ENCODE results near the gene CCL13.

The CCL13 gene

DNA sequence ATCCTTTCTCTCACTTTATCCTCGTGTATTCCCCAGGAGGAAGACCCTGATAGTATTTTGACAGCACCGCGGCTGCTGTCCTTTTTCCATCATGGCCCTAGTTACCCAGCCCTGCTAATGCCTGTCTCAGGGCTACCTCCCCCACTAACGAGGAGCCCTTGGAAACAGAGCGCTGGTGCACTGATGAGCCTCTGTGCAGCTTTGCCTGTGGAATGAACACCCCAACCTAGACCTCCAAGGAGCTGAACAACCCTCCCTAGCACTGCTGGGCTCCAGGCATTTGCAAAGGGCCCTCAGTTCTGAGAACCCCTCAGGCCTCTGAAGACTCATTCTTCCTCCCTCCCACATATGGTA lies 30.0 kb downstream of the CCL13 start:
- DNase-seq (peak; percentile 17), ATAC-seq (no peak)

GRCh38 chr17:34386697-34387550 lies 30.6 kb downstream of the CCL13 start:
- ATAC-seq = no peak

DNA sequence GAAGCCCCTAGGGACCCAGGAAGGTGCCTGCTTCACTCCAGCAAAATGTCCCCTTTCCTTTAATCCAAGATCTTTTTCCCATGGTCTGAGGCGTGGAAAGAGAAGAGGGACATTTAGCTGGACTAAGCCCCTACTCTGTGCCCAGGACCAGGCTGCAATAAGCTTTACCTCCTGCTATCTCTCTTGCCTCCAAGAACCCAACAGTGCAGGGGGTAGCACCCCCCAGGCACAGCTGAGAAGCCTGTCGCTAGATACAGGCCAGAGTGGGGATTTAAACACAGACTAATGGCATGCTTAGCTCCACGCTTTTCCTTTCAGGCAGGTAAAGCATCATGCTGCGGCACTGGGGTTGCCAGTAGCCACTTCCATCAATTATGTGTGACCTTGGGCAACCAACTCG lies 31.3 kb downstream of the CCL13 start:
- no peak for DNase-seq
- no peak for ATAC-seq

More at GRCh38 chr17:34386697-34387550, 30.6 kb downstream of the CCL13 start:
- DNase-seq = peak; percentile 11

GRCh38 chr17:34389126-34389750 lies 33.0 kb downstream of the CCL13 start:
- ATAC-seq = peak; percentile 50

GRCh38 chr17:34390649-34391048 lies 34.4 kb downstream of the CCL13 start:
- ATAC-seq (no peak), DNase-seq (no peak)

More at GRCh38 chr17:34389126-34389750, 33.0 kb downstream of the CCL13 start:
- DNase-seq = no peak

GRCh38 chr17:34391241-34391640 lies 35.0 kb downstream of the CCL13 start:
- ATAC-seq (no peak), DNase-seq (no peak)

DNA sequence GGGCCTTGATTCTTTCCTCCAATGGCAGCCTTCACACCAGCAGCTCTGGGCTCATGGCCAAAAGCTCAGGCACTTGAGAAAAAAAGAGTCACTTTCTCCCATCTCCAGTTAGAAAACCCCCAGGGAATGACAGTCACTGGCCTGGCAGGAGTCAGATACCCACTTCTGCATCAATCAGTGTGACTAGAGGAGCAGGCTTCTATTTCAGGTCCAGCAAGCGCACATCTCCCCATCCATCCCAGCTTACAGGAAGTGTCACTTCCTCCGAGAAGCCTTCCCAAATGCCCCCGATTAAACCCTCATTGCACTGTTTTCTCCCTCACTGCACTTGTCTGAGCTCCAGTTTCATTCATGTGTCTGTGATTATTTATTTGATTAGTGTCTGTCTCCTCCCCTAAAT lies 37.1 kb downstream of the CCL13 start:
- no peak for ATAC-seq
- DNase-seq = no peak

DNA sequence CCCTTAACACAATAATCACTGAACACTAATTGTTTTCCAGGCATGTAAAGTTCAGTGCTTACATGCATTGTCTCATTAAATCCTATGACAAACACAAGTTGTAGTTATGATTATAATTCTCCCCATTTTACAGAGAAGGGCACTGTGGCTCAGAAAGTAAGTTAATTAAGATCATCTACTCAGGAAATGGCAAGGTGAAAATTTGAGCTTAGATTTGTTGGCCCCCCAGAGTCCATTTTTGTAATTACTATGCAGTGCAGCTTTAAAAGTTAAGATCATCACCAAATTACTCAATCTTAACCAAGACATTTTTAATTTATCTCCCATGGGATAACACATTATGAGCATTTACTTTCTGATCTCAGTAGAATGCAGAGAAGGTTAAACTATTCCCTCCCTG lies 41.0 kb downstream of the CCL13 start:
- DNase-seq (no peak), ATAC-seq (no peak)

DNA sequence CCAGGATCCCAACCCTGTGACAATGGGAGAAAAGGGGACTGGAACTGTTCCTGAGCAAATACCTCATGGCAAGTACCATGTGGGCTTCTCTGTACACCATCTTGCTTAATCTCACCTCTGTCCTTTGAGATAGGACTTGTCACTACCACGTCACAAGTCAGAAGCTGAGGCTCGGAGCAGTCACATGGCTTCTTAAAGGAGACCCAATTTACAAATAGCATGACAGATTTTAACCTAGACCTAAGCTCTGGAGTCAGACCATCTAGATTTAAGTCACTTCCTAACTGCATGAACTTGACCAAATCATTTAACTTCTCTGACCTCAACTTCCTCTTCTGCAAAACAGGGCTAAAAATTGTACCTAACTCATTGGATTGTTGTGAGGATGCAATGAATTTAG lies 42.7 kb downstream of the CCL13 start:
- ATAC-seq = no peak
- DNase-seq = no peak

DNA sequence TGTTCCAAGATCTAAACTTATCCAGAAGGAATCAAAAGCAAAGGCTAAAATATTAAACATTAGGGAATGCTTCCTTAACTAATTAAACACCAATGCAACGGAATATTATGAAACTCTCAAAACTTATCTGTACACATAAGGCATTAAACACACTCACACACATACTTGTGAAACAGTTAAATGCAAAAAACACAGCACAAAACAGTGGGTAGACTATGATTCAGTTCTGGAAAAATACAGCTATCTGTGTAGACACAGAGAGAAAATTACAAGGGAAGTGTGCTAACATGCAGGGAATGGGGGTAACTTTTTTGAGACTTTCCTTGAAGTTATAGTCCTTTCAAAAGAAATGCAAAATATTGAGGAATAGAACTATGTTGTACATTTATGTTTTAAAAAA lies 43.4 kb downstream of the CCL13 start:
- no peak for DNase-seq

DNA sequence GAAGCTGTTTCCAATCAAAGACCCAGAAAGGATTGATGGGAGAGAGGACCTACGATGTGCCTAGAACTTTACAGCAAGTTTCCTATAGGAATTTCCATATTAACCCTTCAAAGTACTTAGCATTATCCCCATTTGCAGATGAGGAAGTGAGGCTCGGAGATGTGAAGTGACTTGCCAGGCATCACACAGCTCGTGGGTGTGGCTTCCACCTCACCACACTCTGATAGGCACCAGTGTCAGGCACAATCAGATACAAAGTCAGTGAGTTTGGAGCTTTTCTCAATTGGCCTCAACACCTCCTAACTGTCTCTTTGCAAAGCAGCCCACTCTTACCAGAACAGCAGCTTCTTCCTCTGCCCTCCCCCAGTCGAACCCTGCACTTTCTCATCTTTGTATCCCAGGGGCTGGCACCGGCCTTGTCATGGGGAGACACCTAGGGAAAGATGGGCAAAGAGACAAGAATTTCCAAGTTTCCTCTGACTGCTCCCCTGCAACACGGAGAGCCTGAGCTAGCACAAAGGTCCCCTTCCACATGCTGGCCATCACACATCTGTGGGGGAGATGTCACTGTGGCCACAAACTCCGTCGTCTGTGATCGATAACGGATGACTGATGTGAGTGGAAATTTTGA lies 44.1 kb downstream of the CCL13 start:
- no peak for DNase-seq
- peak; percentile 28 for ATAC-seq

More for the DNA sequence above, 43.4 kb downstream of the CCL13 start:
- no peak for ATAC-seq

GRCh38 chr17:34401165-34401564 lies 44.9 kb downstream of the CCL13 start:
- no peak for ATAC-seq
- DNase-seq = no peak

- ATAC-seq (no peak), DNase-seq (no peak)
Measured at GRCh38 chr17:34403006-34403405, 46.7 kb downstream of the CCL13 start.

GRCh38 chr17:34406226-34406625 lies 49.9 kb downstream of the CCL13 start:
- no peak for ATAC-seq
- DNase-seq = no peak

Data from stimulated activated naive CD8-positive, alpha-beta T cell treated with anti-CD3 and anti-CD28 coated beads, Interleukin-15, Interleukin-2, amounts not matched to agents 100 U/mL and 50 U/mL, for 24 hours (primary cell).